ENCODE measurements around the gene KCNJ5.

KCNJ5 gene

GRCh38 chr11:128914216-128915148, 23.3 kb downstream of the KCNJ5 start:
- no peak for TF ChIP-seq REST (IDR thresholded peaks at IDR 0.05; ENCODE audit: insufficient replicate concordance, low read depth)
- TF ChIP-seq GABPA (IDR thresholded peaks at IDR 0.05; ENCODE audit: low read depth): no peak
- no peak for TF ChIP-seq SPI1 (IDR thresholded peaks at IDR 0.05; ENCODE audit: borderline replicate concordance, low read depth)
- no peak for TF ChIP-seq POLR2AphosphoS5 (IDR thresholded peaks at IDR 0.05; ENCODE audit: low read depth)
- no peak for TF ChIP-seq CTCF (IDR thresholded peaks at IDR 0.05; ENCODE audit: insufficient read depth, low read length)
- Histone ChIP-seq H3K27me3 (ENCODE audit: insufficient read depth, poor library complexity, severe bottlenecking) (no peaks in the 10 kb centered on the region), H3K4me3 (replicated peaks; ENCODE audit: insufficient read depth, low read length) (no peak overlapping the region), H3K27ac (replicated peaks) (no peak overlapping the region)
- DNase-seq (ENCODE audit: low read depth in 1 of 2, low spot score in 1 of 2): no peak

GRCh38 chr11:128915149-128915521, 24.0 kb downstream of the KCNJ5 start:
- Histone ChIP-seq H3K4me3 (replicated peaks; ENCODE audit: insufficient read depth, low read length) (no peak overlapping the region), H3K27ac (replicated peaks) (no peak overlapping the region), H3K27me3 (ENCODE audit: insufficient read depth, poor library complexity, severe bottlenecking) (no peaks in the 10 kb centered on the region)
- TF ChIP-seq GABPA (IDR thresholded peaks at IDR 0.05; ENCODE audit: low read depth): no peak
- no peak for TF ChIP-seq REST (IDR thresholded peaks at IDR 0.05; ENCODE audit: insufficient replicate concordance, low read depth)
- TF ChIP-seq CTCF (IDR thresholded peaks at IDR 0.05; ENCODE audit: insufficient read depth, low read length): no peak
- no peak for TF ChIP-seq POLR2AphosphoS5 (IDR thresholded peaks at IDR 0.05; ENCODE audit: low read depth)
- no peak for TF ChIP-seq SPI1 (IDR thresholded peaks at IDR 0.05; ENCODE audit: borderline replicate concordance, low read depth)
- no peak for DNase-seq (ENCODE audit: low read depth in 1 of 2, low spot score in 1 of 2)

DNA sequence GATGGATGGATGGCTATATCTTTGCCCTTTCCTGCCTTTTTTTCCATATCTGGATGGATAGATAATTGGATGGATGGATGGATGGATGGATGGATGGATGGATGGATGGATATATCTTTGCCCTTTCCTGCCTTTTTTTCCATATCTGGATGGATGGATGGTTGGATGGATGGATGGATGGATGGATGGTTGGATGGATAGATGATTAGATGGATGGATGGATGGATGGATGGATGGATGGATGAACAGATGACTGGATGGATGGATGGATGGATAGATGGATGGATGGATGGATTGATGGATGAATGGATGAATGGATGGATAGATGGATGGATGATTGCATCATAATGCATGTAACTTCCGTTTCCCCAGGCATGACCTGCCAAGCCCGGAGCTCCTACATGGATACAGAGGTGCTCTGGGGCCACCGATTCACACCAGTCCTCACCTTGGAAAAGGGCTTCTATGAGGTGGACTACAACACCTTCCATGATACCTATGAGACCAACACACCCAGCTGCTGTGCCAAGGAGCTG, 24.9 kb downstream of the KCNJ5 start:
- no peak overlapping the region for H3K4me3 ChIP-seq (replicated peaks; ENCODE audit: insufficient read depth, low read length)

More for the DNA sequence above, 24.9 kb downstream of the KCNJ5 start:
- Histone ChIP-seq H3K27ac (replicated peaks) (no peak overlapping the region), H3K27me3 (ENCODE audit: insufficient read depth, poor library complexity, severe bottlenecking) (no peaks in the 10 kb centered on the region)
- no peak for DNase-seq (ENCODE audit: low read depth in 1 of 2, low spot score in 1 of 2)
- TF ChIP-seq SPI1 (IDR thresholded peaks at IDR 0.05; ENCODE audit: borderline replicate concordance, low read depth) (no peak), POLR2AphosphoS5 (IDR thresholded peaks at IDR 0.05; ENCODE audit: low read depth) (no peak), REST (IDR thresholded peaks at IDR 0.05; ENCODE audit: insufficient replicate concordance, low read depth) (no peak), GABPA (IDR thresholded peaks at IDR 0.05; ENCODE audit: low read depth) (no peak), CTCF (IDR thresholded peaks at IDR 0.05; ENCODE audit: insufficient read depth, low read length) (no peak)

Measured in HL-60 (cell line).